ENCODE results near the gene OR10W1. TPM values are rescaled to one million over a fixed set of nuclear protein-coding genes. Genes with fewer than 3 reads are reported as not detected.

OR10W1 gene
- total and polyA plus RNA-seq, 10 of the 15 experiments (the other 5 are each of a cell fraction or from before 2014, with no cell fraction given): not detected

- ChIA-PET POLR2A (no interaction called here), CTCF (no interaction called here), RAD21 (ENCODE audit: unreplicated experiment) (no interaction called here), SMC1A (ENCODE audit: uncharacterized antibody, unreplicated experiment) (no interaction called here)
- FAIRE-seq (no peak), ATAC-seq (no peak), DNase-seq (ENCODE audit: low read depth, low spot score) (no peak)
- Histone ChIP-seq H3K27ac (ENCODE audit: control insufficient read depth, insufficient read depth) (no peak overlapping the region), H3K36me3 (ENCODE audit: control insufficient read depth in 2 of 2, insufficient read depth in 2 of 2, low read length in 1 of 2) (no peaks in the 10 kb centered on the region), H3K4me2 (ENCODE audit: control insufficient read depth, insufficient read depth) (no peak overlapping the region), H3K79me2 (ENCODE audit: control insufficient read depth, insufficient read depth, low read length) (no peaks in the 10 kb centered on the region), H3K9me3 (replicated peaks; ENCODE audit: control insufficient read depth, insufficient read depth, low read length) (no peaks in the 10 kb centered on the region), H3K9ac (ENCODE audit: control insufficient read depth, insufficient read depth, low read length) (no peak overlapping the region), H3K27me3 (replicated peaks in 1 of 2; ENCODE audit: control insufficient read depth in 2 of 2, insufficient read depth in 2 of 2, low read length in 1 of 2) (no peaks in the 10 kb centered on the region), H4K20me1 (ENCODE audit: control insufficient read depth, insufficient read depth) (no peaks in the 10 kb centered on the region), H3K4me1 (ENCODE audit: control insufficient read depth, insufficient read depth, low read length) (no peaks in the 10 kb centered on the region), H2AFZ (ENCODE audit: control insufficient read depth, low read depth, low read length) (no peak overlapping the region), H3K4me3 (no peak overlapping the region)
- no peak for TF ChIP-seq TBL1XR1 (IDR thresholded peaks at IDR 0.05; ENCODE audit: low read depth, low read length)
- TF ChIP-seq SMAD1 (IDR thresholded peaks at IDR 0.05; ENCODE audit: low read depth, partially characterized antibody): no peak
- WGBS (ENCODE audit: insufficient coverage, insufficient replicate concordance, low lambda C conversion rate, missing lambda C conversion rate): 0% methylated on average over 1 of the region's 1 CpG
- intact Hi-C loops (cut with micrococcal nuclease; ENCODE audit: unreplicated experiment): no loop called here
- no TSS peak for BruUV-seq (replicated peaks)
- in situ Hi-C loops (cut with MboI): no loop called here
Observed at GRCh38 chr11:58254936-58255335, 13.1 kb downstream of the OR10W1 start.

DNA sequence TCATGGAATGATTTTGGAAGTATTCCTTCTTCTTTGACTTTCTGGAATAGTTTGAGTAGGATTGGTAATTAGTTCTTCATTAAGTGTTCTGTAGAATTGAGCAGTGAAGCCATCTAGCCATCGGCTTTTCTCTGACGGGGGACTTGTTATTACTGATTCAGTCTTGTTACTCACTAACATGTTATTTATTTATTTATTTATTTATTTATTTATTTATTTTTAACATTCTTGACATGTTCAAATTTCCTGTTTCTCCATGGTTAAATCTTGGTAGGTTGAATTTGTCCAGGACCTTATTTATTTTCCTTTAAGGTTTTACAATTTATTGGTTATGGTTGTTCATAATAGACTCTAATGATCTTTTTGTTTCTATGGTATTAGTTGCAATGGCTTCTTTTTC lies 24.1 kb downstream of the OR10W1 start:
- Histone ChIP-seq H3K4me1 (ENCODE audit: control insufficient read depth, insufficient read depth, low read length) (no peaks in the 10 kb centered on the region), H3K79me2 (ENCODE audit: control insufficient read depth, insufficient read depth, low read length) (no peaks in the 10 kb centered on the region), H4K20me1 (ENCODE audit: control insufficient read depth, insufficient read depth) (no peaks in the 10 kb centered on the region), H3K36me3 (ENCODE audit: control insufficient read depth in 2 of 2, insufficient read depth in 2 of 2, low read length in 1 of 2) (no peaks in the 10 kb centered on the region), H3K27ac (ENCODE audit: control insufficient read depth, insufficient read depth) (no peak overlapping the region), H3K4me3 (no peak overlapping the region), H3K9ac (ENCODE audit: control insufficient read depth, insufficient read depth, low read length) (no peak overlapping the region), H3K4me2 (ENCODE audit: control insufficient read depth, insufficient read depth) (no peak overlapping the region), H2AFZ (ENCODE audit: control insufficient read depth, low read depth, low read length) (no peak overlapping the region), H3K9me3 (replicated peaks; ENCODE audit: control insufficient read depth, insufficient read depth, low read length) (no peaks in the 10 kb centered on the region), H3K27me3 (replicated peaks in 1 of 2; ENCODE audit: control insufficient read depth in 2 of 2, insufficient read depth in 2 of 2, low read length in 1 of 2) (no peaks in the 10 kb centered on the region)
- in situ Hi-C loops (cut with MboI): no loop called here
- DNase-seq (ENCODE audit: low read depth, low spot score) (no peak), FAIRE-seq (no peak), ATAC-seq (no peak)
- SMC1A ChIA-PET (ENCODE audit: uncharacterized antibody, unreplicated experiment): no interaction called here
- intact Hi-C loops (cut with micrococcal nuclease; ENCODE audit: unreplicated experiment): no loop called here
- POLR2A ChIA-PET: no interaction called here
- 94% methylated on average over 2 of the region's 2 CpGs for WGBS (ENCODE audit: insufficient coverage, insufficient replicate concordance, low lambda C conversion rate, missing lambda C conversion rate)
- BruUV-seq (replicated peaks): no TSS peak
- RAD21 ChIA-PET (ENCODE audit: unreplicated experiment): no interaction called here
- no peak for TF ChIP-seq TCF12 (IDR thresholded peaks at IDR 0.05; ENCODE audit: low read depth, low read length)
- no peak for TF ChIP-seq FOS (IDR thresholded peaks at IDR 0.05; ENCODE audit: borderline replicate concordance, extremely low read depth, insufficient read length)
- TF ChIP-seq SMAD1 (IDR thresholded peaks at IDR 0.05; ENCODE audit: low read depth, partially characterized antibody): no peak
- no peak for TF ChIP-seq HDAC2 (IDR thresholded peaks at IDR 0.05)
- no peak for TF ChIP-seq E2F4 (IDR thresholded peaks at IDR 0.05; ENCODE audit: low read depth, low read length)
- no peak for TF ChIP-seq CBFB (IDR thresholded peaks at IDR 0.05; ENCODE audit: low read depth)
- TF ChIP-seq EZH2 (IDR thresholded peaks at IDR 0.05; ENCODE audit: borderline replicate concordance, control insufficient read depth, low read depth, low read length): no peak
- no peak for TF ChIP-seq ZBTB4 (CRISPR knock-in tag; IDR thresholded peaks at IDR 0.05)
- TF ChIP-seq IKZF1 (conservative IDR thresholded peaks at IDR 0.05): no peak
- TF ChIP-seq POLR2AphosphoS5 (IDR thresholded peaks at IDR 0.05; ENCODE audit: low read length): no peak
- CTCF ChIA-PET: interaction anchor here (0.7 kb wide), 1 partner anchor 13 kb away, joined by 4 read pairs; no protein-coding TSS in a partner anchor

Data from GM12878 (cell line).